ENCODE measurements around the gene KRTAP20-2. TPM values are rescaled to one million over a fixed set of nuclear protein-coding genes. Genes with fewer than 3 reads are reported as not detected.

The KRTAP20-2 gene
- total RNA-seq, 1 experiment from 2014 or later = not detected

- Histone ChIP-seq H3K27ac (ENCODE audit: low read depth, low read length, poor library complexity, severe bottlenecking) (no peak overlapping the region), H3K36me3 (ENCODE audit: insufficient read depth, low read length, poor library complexity, severe bottlenecking) (no peaks in the 10 kb centered on the region), H3K4me1 (ENCODE audit: insufficient read depth, low read length, poor library complexity, severe bottlenecking) (no peaks in the 10 kb centered on the region), H3K4me3 (ENCODE audit: low read depth, low read length, poor library complexity, severe bottlenecking) (no peak overlapping the region), H3K27me3 (replicated peaks; ENCODE audit: insufficient read depth, low read depth, low read length, poor library complexity) (no peaks in the 10 kb centered on the region), H3K9me3 (ENCODE audit: low read depth, low read length, poor library complexity, severe bottlenecking) (no peaks in the 10 kb centered on the region)
- intact Hi-C loops (cut with micrococcal nuclease; ENCODE audit: unreplicated experiment) = no loop called here
- ChIA-PET POLR2A (ENCODE audit: low non-redundant PET) (no interaction called here), CTCF (no interaction called here)
- BruUV-seq (replicated peaks) = no TSS peak
- TF ChIP-seq CTCF (conservative IDR thresholded peaks at IDR 0.05; ENCODE audit: low read depth, low read length) (no peak), EZH2 (IDR thresholded peaks at IDR 0.05; ENCODE audit: borderline replicate concordance, low read depth, low read length, poor library complexity, severe bottlenecking) (no peak)
- DNase-seq (ENCODE audit: low spot score) = no peak
Observed at GRCh38 chr21:30625449-30626165, 9.4 kb upstream of the KRTAP20-2 start.

GRCh38 chr21:30628109-30628508 lies 6.9 kb upstream of the KRTAP20-2 start:
- POLR2A ChIA-PET (ENCODE audit: low non-redundant PET) = no interaction called here

GRCh38 chr21:30629200-30629599 lies 5.8 kb upstream of the KRTAP20-2 start:
- POLR2A ChIA-PET (ENCODE audit: low non-redundant PET) = no interaction called here
- Histone ChIP-seq H3K27ac (ENCODE audit: low read depth, low read length, poor library complexity, severe bottlenecking) (no peak overlapping the region), H3K4me1 (ENCODE audit: insufficient read depth, low read length, poor library complexity, severe bottlenecking) (no peaks in the 10 kb centered on the region), H3K4me3 (ENCODE audit: low read depth, low read length, poor library complexity, severe bottlenecking) (no peak overlapping the region), H3K9me3 (ENCODE audit: low read depth, low read length, poor library complexity, severe bottlenecking) (peaks cover 5% of the 10 kb centered on the region), H3K36me3 (ENCODE audit: insufficient read depth, low read length, poor library complexity, severe bottlenecking) (no peaks in the 10 kb centered on the region), H3K27me3 (replicated peaks; ENCODE audit: insufficient read depth, low read depth, low read length, poor library complexity) (no peaks in the 10 kb centered on the region)
- no peak for TF ChIP-seq EZH2 (IDR thresholded peaks at IDR 0.05; ENCODE audit: borderline replicate concordance, low read depth, low read length, poor library complexity, severe bottlenecking)
- no peak for TF ChIP-seq CTCF (conservative IDR thresholded peaks at IDR 0.05; ENCODE audit: low read depth, low read length)
- intact Hi-C loops (cut with micrococcal nuclease; ENCODE audit: unreplicated experiment) = no loop called here
- DNase-seq (ENCODE audit: low spot score) = no peak
- CTCF ChIA-PET = no interaction called here
- BruUV-seq (replicated peaks) = no TSS peak

More at GRCh38 chr21:30628109-30628508, 6.9 kb upstream of the KRTAP20-2 start:
- Histone ChIP-seq H3K4me1 (ENCODE audit: insufficient read depth, low read length, poor library complexity, severe bottlenecking) (no peaks in the 10 kb centered on the region), H3K27me3 (replicated peaks; ENCODE audit: insufficient read depth, low read depth, low read length, poor library complexity) (no peaks in the 10 kb centered on the region), H3K4me3 (ENCODE audit: low read depth, low read length, poor library complexity, severe bottlenecking) (no peak overlapping the region), H3K36me3 (ENCODE audit: insufficient read depth, low read length, poor library complexity, severe bottlenecking) (no peaks in the 10 kb centered on the region), H3K9me3 (ENCODE audit: low read depth, low read length, poor library complexity, severe bottlenecking) (no peaks in the 10 kb centered on the region), H3K27ac (ENCODE audit: low read depth, low read length, poor library complexity, severe bottlenecking) (no peak overlapping the region)
- CTCF ChIA-PET = no interaction called here
- TF ChIP-seq CTCF (conservative IDR thresholded peaks at IDR 0.05; ENCODE audit: low read depth, low read length) = no peak
- TF ChIP-seq EZH2 (IDR thresholded peaks at IDR 0.05; ENCODE audit: borderline replicate concordance, low read depth, low read length, poor library complexity, severe bottlenecking) = no peak
- DNase-seq (ENCODE audit: low spot score) = no peak
- BruUV-seq (replicated peaks) = no TSS peak
- intact Hi-C loops (cut with micrococcal nuclease; ENCODE audit: unreplicated experiment) = no loop called here
